ENCODE results near the gene CYB561. TPM values are rescaled to one million over a fixed set of nuclear protein-coding genes. Genes with fewer than 3 reads are reported as not detected.
"Not testable (repeated sequence)": the region's sequence is repeated elsewhere in the genome, so short reads cannot be mapped to it uniquely, and the experiment has no call there.

Gene CYB561
- total RNA-seq, 4 donors from 2014 or later, result 41.7 to 74.6 (median 56.4) TPM

DNA sequence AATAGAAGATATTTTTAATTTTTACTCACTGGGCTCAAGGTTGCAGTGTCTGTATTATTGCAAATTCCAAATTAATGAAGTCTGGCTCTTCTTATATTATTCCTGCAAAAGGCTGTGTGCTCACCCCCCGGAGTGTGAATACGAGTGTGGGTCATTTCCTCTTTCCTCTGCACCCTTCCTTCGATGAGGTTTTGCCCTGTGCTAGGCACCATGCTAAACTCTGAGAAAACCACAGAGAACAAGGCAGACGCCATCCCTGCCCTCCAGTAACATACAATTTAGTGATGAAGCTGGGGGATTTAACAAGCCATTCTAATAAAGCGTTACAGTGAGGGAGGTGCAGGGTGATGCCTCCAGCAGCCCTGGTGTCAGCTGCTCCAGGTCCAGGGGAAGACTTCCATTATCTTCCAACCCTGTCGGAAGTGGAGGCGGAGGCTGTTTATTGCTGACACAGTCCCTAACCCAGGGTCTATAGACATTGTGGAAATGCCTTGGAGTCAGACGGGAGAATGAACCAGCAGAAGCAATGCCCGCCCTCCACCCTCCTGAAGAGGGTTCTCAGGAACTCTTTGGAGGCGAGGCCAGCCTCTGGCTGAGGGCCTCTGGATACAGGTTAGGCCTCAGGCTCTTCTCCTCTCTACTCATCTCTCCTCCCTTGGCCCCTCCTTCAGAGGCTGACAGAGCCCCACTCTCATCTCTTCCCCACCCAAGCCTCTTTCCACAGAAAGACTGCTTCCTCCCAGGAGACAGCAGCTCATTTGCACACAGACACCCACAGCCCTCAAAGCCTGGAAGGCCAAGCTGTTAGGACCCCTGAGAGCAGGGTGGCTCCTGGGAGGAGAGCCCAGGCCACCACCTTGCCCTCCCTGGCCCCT, 28.7 kb upstream of the CYB561 start:
- intact Hi-C loops (cut with DNase I; ENCODE audit: low total_unique reads), result loop anchor here (5.0 kb wide), 1 partner anchor 38 kb away; no protein-coding TSS in a partner anchor
- no peak overlapping the region for H3K4me3 ChIP-seq (ENCODE audit: low read depth, poor library complexity, severe bottlenecking)
- 70 to 74% methylated on average over 10 of the region's 10 CpGs for WGBS, 2 donors
- TF ChIP-seq, protein P1, sequence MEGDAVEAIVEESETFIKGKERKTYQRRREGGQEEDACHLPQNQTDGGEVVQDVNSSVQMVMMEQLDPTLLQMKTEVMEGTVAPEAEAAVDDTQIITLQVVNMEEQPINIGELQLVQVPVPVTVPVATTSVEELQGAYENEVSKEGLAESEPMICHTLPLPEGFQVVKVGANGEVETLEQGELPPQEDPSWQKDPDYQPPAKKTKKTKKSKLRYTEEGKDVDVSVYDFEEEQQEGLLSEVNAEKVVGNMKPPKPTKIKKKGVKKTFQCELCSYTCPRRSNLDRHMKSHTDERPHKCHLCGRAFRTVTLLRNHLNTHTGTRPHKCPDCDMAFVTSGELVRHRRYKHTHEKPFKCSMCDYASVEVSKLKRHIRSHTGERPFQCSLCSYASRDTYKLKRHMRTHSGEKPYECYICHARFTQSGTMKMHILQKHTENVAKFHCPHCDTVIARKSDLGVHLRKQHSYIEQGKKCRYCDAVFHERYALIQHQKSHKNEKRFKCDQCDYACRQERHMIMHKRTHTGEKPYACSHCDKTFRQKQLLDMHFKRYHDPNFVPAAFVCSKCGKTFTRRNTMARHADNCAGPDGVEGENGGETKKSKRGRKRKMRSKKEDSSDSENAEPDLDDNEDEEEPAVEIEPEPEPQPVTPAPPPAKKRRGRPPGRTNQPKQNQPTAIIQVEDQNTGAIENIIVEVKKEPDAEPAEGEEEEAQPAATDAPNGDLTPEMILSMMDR (IDR thresholded peaks at IDR 0.05), result no peak
- no peak for TF ChIP-seq POLR2A (IDR thresholded peaks at IDR 0.05)
- no peak for DNase-seq (ENCODE audit: low spot score in 2 of 2)

DNA sequence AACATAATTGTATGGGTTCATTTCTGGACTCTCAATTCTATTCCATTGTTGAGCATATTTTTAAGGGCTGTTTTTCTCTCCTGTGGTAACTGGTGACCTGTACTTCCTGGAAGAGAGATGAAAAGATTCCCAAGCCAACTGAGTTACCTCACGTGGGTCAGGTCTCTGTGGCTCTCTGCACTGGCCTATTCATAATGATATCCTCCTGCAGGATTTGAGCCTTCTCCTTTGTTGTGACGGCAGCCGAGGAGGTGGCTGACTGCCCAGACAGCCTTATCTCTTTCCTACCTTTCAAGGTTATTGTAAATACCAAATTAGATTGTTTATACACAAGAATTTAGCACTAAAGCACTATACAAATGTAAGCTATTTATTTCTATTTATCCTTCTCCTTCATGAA, 28.1 kb upstream of the CYB561 start:
- TF ChIP-seq POLR2A (IDR thresholded peaks at IDR 0.05), result no peak
- TF ChIP-seq, protein P1 (IDR thresholded peaks at IDR 0.05), result no peak
- no peak for DNase-seq (ENCODE audit: low spot score in 2 of 2)
- intact Hi-C loops (cut with DNase I; ENCODE audit: low total_unique reads), result no loop called here
- WGBS, 2 donors, result 32 to 36% methylated on average over 3 of the region's 3 CpGs
- no peak overlapping the region for H3K4me3 ChIP-seq (ENCODE audit: low read depth, poor library complexity, severe bottlenecking)

DNA sequence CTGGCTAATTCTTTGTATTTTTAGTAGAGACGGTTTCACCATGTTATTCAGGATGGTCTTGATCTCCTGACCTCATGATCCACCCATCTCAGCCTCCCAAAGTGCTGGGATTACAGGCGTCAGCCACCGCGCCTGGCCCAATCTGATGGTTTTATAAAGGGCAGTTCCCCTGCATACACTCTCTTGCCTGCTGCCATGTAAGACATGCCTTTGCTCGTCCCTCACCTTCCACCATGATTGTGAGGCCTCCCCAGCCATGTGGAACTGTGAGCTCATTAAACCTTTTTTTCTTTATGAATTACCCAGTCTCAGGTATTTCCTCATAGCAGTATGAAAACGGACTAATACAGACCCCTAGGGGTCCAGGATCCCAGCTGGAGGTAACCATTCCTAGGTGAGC, 22.0 kb upstream of the CYB561 start:
- 90 to 91% methylated on average over 6 of the region's 6 CpGs for WGBS, 2 donors
- H3K4me3 ChIP-seq (ENCODE audit: low read depth, poor library complexity, severe bottlenecking); DNase-seq (ENCODE audit: low spot score in 2 of 2); intact Hi-C loops (cut with DNase I; ENCODE audit: low total_unique reads): not testable (repeated sequence)

DNA sequence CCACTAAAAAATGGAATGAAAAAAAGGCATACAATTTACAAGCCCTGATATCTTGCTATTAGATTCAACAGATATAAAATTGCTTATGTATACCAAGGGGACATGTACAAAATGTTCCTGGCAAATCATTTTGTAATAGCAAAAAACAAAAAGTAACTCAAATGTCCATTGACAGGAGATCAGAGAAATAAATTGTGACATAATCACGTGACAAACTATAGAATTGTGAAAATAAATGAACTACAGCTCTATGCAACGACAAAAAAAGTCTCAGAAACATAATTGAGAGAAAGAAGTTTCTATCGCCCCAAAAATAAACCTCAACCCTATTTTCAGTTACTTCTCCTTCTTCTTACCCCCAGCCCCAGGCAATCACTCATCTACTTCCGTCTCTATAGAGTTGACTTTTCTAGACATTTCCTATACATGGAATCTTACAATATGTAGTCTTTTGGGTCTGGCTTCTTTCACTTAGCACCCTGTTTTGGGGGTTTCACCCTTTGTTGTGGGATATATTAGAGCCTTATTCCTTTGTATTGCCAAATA, 18.7 kb upstream of the CYB561 start:
- TF ChIP-seq, protein P1 (IDR thresholded peaks at IDR 0.05), result no peak
- no peak for TF ChIP-seq POLR2A (IDR thresholded peaks at IDR 0.05)
- 78 to 83% methylated on average over 4 of the region's 4 CpGs for WGBS, 2 donors
- H3K4me3 ChIP-seq (ENCODE audit: low read depth, poor library complexity, severe bottlenecking), result no peak overlapping the region
- no peak for DNase-seq (ENCODE audit: low spot score in 2 of 2)
- intact Hi-C loops (cut with DNase I; ENCODE audit: low total_unique reads), result no loop called here

DNA sequence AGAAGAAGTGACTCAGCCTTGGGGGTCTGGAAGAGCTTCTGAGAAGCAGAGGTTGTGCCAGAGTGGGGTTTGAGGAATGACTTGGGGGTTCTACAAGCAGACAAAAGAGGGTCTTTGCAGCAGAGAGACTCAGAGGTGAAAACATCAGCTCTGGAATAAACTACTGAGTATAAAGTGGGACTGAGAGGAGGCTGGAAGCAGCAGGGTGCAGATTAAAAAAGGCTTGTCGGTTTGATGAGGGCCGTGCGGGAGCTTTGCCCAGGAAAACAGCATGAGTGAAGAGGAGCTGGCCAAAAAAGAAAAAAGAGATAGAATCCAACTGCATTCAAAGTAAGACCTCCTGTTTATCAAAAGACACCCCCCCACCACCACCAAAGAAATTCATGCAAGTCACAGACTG, 17.7 kb upstream of the CYB561 start:
- TF ChIP-seq POLR2A (IDR thresholded peaks at IDR 0.05), result no peak
- TF ChIP-seq, protein P1 (IDR thresholded peaks at IDR 0.05), result no peak
- no peak for DNase-seq (ENCODE audit: low spot score in 2 of 2)
- intact Hi-C loops (cut with DNase I; ENCODE audit: low total_unique reads), result no loop called here
- H3K4me3 ChIP-seq (ENCODE audit: low read depth, poor library complexity, severe bottlenecking), result no peak overlapping the region
- 55 to 65% methylated on average over 3 of the region's 3 CpGs for WGBS, 2 donors

DNA sequence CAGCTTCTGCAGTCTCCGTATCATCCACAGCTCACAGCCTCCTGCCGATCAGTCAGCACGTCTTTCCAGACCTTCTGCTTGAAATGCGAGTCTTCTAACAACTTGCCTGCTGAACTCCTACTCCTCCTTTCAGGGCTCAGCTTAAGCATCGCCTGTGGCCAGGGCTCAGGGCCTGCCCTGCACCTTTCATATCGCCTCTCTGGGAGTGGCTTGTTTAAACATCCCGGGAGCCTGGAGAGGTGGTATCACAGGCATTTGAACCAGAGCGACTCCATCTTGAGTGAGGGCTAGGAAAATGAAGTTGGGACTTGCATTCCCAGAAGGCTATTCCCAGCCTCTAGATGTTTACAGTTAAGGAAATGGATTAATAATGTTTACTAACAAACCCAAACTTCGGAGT, 13.9 kb upstream of the CYB561 start:
- intact Hi-C loops (cut with DNase I; ENCODE audit: low total_unique reads), result no loop called here
- 80% methylated on average over 9 of the region's 9 CpGs for WGBS, 2 donors
- DNase-seq (ENCODE audit: low spot score in 2 of 2), result no peak
- TF ChIP-seq POLR2A (IDR thresholded peaks at IDR 0.05), result no peak
- TF ChIP-seq, protein P1 (IDR thresholded peaks at IDR 0.05), result no peak
- H3K4me3 ChIP-seq (ENCODE audit: low read depth, poor library complexity, severe bottlenecking), result no peak overlapping the region

Data from lower leg skin (tissue), 4 donors.